ENCODE measurements around the gene FAM241B.

Gene FAM241B

DNA sequence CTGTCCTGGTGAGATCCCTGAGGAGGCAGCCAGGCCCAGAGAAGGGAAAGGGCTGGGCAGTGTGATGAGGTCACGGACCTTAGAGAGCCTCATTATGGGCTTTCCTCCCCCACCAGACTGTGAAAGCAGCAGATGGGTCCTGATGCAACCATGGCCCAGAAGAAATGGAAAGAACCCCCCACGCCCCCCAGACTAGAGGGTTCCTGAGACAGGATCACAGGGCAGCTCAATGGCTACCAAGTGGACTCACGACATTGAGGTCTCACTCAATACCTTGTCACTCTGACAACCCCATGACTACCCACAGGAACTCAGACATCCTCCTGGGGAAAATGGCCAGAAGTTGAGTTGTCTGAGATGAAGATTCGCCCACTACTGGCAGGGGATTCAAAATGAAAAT lies 36.7 kb downstream of the FAM241B start:
- DNase-seq (ENCODE audit: low read depth), result no peak

DNA sequence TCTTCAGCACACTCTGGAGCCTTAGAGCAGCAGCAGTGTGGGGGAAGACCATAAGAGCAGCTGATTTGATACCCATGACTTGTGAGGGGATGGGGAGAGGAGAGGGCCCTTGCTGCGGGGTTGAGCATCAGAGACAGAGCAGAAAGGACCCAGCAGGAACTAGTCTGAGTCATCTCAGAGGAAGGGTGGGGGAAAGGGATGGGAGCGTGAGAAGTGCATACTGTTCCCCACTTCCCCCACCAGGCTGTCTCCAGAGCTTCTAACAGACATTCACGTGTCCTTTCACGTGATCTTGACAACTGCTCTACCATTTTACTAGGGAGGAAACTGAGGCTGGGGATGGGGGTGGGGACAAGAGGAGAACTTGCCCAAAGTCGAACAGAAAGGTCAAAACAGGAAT lies 38.7 kb downstream of the FAM241B start:
- DNase-seq (ENCODE audit: low read depth), result peak; percentile 18

DNA sequence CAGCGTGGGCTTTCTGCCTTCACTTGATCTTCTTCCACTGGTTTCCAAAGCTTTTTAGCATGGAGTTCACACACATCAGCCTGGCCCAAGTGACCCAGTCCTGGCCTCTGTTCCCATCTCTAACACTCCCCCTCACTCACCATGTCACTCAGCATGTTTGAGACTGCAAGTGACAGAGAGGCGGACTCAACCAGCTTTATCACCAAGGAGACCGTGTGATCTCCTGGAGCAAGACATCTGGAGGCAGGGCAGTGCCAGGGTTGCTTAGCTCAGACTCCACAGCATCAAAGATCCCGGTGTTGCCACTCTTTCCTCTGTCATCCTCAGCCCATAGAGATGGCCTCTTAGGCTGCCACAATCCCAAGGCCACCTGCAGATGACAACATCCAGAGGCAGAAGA lies 39.4 kb downstream of the FAM241B start:
- DNase-seq (ENCODE audit: low read depth), result no peak

DNA sequence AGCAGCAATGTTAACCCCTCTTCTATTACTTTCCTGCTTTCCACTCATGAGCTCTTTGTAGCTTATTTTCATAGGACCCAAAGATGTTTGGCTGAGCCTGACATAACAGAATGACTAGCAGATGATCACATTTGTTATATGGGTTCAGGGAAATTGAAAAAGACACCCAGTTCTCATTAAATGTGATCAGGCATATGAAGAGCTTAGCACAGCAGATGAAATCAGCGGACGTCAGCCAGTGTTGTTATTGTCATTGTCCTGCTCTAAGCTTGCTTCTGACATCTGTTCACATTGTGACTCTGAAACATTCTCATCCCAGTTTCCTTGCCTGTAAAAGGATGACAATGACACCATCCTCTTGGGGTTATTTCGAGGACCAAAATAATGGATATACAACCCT lies 43.5 kb downstream of the FAM241B start:
- DNase-seq (ENCODE audit: low read depth), result no peak

DNA sequence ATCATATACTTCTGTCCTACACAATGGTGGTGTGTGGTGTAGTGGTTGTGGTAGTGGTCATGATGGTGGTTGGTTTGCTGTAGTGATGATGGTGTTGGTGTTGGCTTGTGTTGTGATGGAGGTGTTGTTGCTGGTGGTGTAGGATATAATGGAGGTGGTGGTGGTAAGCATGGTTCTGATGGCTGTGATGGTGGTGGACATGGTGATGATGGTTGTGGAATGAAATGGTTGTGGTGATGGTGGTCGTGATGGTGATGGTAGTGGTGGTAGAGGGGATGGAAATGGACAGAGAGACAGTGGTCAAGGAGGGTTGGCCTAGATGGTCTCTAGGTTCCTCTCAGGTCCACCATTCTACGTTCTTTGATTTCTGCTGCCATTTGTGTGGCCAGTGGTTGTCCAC lies 44.7 kb downstream of the FAM241B start:
- no peak for DNase-seq (ENCODE audit: low read depth)

DNA sequence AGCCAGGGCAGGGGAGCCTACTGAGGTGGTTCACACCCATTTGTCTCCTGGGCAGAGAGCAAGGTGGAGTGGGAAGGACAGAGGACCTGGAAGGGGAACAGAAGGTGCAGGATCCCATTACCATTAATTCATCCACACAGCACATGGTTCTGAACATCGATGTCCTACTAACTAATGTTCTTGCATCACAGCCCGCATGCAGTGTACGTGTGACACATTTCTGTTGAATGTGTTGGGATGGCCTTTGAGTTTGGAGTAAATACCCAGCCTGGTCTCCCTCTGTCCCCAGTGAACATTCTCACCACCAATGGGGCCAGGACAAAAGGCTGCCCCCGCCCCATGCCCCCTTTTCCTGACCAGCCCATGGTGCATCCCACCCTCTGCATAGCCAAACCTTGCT lies 46.3 kb downstream of the FAM241B start:
- DNase-seq (ENCODE audit: low read depth), result no peak

DNA sequence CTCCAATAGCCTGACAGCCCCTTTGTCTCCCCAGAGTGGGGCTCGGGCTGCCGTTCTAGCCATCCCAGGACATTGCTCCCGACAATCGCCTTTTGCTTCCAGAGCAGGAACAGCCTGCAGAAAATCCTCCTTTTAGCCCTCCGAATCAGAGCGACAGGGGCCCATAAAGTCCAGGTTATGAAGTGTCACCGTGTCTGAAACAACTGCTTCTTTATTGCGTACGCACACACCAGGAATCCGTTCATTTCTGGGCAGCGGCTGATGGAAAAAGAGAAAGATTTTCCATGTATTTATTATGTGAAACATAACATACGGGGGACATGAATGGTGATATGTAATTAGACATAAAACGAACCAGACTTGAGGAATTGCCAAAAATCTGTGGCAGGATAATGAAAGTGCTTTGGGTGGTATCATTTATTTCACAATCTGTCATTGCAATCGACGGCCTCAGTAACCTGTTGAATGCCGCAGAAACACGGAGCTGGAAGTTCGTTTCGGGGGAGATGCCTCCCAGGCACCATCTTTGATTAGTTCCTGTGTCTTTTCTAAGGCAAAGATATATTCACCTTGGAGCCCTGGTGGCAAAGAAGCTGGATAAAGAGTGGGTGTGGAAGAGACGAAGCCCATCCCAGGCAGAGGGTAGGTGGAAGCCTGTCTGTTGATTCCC lies 48.1 kb downstream of the FAM241B start:
- DNase-seq (ENCODE audit: low read depth), result no peak

DNA sequence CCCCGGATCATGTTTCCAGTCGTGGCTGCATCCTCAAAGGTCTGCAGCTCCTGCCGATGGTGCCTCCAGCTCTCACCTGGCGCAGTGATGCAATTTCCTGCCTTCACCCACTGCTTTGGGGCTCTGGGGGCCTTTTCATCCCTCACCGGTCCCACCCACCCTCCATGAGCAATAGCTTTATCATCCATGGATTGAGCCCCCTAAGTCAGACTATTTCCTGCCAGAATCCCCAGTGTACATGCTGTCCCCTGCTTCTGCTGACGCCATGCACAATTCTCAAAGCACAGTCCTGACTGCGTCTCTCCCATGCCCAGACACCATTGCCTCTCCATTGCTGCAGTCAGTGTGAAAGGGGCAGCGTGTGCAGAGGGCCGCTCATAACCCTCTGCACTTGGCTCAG lies 49.7 kb downstream of the FAM241B start:
- DNase-seq (ENCODE audit: low read depth), result no peak

DNA sequence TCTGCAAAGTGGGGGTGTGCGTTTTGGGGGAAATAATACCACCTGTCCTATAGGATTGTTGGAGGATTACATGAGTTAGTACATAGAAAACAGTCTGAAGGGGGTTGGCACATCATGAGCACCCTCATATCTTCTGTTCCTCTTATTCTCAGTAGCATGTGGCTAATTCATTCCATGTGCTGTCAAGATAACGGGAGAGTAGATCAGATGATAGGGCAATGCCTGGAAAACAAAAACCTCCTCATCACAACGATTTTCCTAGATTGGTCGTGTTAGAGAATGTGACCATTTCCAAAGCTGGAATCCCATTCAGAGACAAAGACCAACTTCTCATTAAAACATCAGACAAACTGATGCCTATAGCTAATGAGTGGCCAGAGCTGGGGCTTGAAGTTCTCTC lies 50.6 kb downstream of the FAM241B start:
- no peak for DNase-seq (ENCODE audit: low read depth)

DNA sequence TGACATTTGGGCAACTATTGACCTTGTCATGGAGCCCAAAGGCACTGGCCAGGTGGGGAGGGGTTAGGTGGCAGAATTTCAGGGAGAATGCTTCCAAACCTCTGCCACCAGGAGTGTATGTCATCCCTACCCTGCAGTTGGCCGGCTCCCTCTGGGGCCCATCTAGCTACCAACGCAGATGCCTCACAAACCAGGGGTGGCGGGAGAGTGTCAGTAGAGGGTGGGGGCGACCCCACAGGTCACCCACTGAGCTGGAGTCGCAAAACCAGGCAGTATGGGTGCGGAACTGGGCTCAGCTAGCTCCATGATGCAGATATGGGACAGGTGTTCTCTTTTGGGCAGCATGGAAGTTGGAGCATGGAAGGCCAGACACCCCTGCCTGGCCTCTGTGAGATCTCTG lies 51.4 kb downstream of the FAM241B start:
- DNase-seq (ENCODE audit: low read depth), result no peak

DNA sequence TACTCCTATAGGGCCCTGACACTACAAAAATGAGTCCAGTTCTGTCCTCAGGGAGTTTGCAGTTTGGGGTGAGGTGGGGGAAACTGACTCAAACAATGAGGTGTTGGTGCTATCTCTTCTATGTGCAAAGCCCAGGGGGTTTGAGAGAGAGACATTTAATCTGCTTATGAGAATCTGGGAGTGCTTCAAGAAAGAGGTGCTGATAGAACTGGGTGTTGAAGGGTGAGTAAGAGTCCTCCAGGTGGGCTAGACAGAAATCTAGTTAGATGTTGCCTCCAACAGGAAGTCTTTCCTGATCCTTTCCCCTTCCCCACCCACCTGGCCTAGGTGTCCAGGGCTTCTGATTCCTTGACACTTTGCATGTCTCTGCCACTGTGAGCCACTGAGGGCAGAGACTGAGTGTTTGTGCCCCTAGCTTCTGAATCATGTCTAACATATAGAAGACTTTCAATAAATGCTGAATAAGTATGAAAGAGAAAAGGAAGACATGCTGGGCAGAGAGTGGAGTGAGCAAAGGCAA lies 53.0 kb downstream of the FAM241B start:
- DNase-seq (ENCODE audit: low read depth), result no peak
